ENCODE data around the gene APAF1. TPM values are rescaled to one million over a fixed set of nuclear protein-coding genes. Genes with fewer than 3 reads are reported as not detected.
"Not testable (repeated sequence)": the region's sequence is repeated elsewhere in the genome, so short reads cannot be mapped to it uniquely, and the experiment has no call there.

APAF1 gene, protein sequence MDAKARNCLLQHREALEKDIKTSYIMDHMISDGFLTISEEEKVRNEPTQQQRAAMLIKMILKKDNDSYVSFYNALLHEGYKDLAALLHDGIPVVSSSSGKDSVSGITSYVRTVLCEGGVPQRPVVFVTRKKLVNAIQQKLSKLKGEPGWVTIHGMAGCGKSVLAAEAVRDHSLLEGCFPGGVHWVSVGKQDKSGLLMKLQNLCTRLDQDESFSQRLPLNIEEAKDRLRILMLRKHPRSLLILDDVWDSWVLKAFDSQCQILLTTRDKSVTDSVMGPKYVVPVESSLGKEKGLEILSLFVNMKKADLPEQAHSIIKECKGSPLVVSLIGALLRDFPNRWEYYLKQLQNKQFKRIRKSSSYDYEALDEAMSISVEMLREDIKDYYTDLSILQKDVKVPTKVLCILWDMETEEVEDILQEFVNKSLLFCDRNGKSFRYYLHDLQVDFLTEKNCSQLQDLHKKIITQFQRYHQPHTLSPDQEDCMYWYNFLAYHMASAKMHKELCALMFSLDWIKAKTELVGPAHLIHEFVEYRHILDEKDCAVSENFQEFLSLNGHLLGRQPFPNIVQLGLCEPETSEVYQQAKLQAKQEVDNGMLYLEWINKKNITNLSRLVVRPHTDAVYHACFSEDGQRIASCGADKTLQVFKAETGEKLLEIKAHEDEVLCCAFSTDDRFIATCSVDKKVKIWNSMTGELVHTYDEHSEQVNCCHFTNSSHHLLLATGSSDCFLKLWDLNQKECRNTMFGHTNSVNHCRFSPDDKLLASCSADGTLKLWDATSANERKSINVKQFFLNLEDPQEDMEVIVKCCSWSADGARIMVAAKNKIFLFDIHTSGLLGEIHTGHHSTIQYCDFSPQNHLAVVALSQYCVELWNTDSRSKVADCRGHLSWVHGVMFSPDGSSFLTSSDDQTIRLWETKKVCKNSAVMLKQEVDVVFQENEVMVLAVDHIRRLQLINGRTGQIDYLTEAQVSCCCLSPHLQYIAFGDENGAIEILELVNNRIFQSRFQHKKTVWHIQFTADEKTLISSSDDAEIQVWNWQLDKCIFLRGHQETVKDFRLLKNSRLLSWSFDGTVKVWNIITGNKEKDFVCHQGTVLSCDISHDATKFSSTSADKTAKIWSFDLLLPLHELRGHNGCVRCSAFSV (N-terminal part only)
- 10 to 100 TPM in 4 of 5 donors, 1 to 10 TPM in 1; 9.9 to 93.9 (median 37.5) TPM for total RNA-seq
- polyA plus RNA-seq: 1 to 10 TPM; 4.4 to 5.7 (median 5.2) TPM
- long read RNA-seq, donor 1: 0 reads
- long read RNA-seq, donor 2: 0 reads
- long read RNA-seq, donor 3: 0 reads
- long read RNA-seq, donor 4: 0 reads
- long read RNA-seq, donor 5: 0 reads
- long read RNA-seq, donor 6: 0 reads
- long read RNA-seq, donor 7: 0 reads
- long read RNA-seq, donor 8, full-length matches to known transcripts: 1 of 1 reads
- long read RNA-seq, donor 8, partial matches to known transcripts: 0 of 1 reads
- long read RNA-seq, donor 8, other reads (novel, unspliced or antisense): 0 of 1 reads
- long read RNA-seq, donor 9, partial matches to known transcripts: 0 of 1 reads
- long read RNA-seq, donor 9, other reads (novel, unspliced or antisense): 0 of 1 reads
- long read RNA-seq, donor 10: 0 reads

DNA sequence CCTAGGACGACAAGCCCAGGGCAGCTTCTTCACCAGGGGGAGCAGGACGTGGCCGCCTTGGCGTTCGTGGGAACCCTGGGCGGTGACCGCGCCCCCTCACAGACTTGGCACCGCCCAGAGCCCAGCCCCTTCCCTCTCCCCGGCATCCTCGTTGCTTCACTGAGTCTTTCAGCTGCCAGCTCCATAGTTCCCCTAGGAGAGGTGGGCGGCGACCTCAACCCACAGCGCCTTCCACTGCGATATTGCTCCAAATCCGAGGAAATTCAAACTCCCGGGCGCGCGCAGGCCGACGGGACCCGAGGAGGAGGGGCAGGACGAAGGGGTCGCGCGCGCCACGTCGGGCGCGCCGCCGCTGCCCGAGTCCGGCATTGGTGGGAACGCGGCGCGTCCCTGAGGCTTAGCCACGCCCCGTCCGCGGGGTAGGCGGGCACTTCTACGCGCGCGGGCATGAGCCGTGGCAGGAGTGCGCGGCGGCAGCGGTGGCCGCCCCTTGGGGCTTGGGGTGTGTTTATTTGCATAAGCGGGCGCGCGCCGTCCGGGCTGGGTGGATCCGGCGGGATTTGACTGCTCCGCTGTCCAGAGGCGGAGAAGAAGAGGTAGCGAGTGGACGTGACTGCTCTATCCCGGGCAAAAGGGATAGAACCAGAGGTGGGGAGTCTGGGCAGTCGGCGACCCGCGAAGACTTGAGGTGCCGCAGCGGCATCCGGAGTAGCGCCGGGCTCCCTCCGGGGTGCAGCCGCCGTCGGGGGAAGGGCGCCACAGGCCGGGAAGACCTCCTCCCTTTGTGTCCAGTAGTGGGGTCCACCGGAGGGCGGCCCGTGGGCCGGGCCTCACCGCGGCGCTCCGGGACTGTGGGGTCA is at the start of gene APAF1, which contains the start of gene IKBIP:
TSS of gene APAF1 (plus strand) at position 579 of the 860 bp plus-strand sequence. CDS start 3,070 bp downstream, outside the sequence.
TSS of gene IKBIP (minus strand) at position 77 of the 860 bp plus-strand sequence. CDS start 87 bp downstream, outside the sequence.
- Histone ChIP-seq H3K9me3 (no peaks in the 10 kb centered on the region), H3K36me3 (peaks cover 7 to 18% (median 16%) of the 10 kb centered on the region in 4 donors), H3K4me1 (peaks cover 0 to 38% (median 23%) of the 10 kb centered on the region in 4 donors), H3K27ac (peak within 1 kb of the TSS; percentile 76 to 90 (median 89)), H3K4me3 (peak within 1 kb of the TSS; percentile 77 to 99 (median 96)), H3K27me3 (no peaks in the 10 kb centered on the region)
- WGBS, 5 donors: 0 to 1% (median 1%) methylated on average over 66 to 91 of the region's 91 CpGs
- TF ChIP-seq POLR2AphosphoS5 (IDR thresholded peaks at IDR 0.05): peak; percentile 39 to 87 (median 75)
- TF ChIP-seq, protein P1, sequence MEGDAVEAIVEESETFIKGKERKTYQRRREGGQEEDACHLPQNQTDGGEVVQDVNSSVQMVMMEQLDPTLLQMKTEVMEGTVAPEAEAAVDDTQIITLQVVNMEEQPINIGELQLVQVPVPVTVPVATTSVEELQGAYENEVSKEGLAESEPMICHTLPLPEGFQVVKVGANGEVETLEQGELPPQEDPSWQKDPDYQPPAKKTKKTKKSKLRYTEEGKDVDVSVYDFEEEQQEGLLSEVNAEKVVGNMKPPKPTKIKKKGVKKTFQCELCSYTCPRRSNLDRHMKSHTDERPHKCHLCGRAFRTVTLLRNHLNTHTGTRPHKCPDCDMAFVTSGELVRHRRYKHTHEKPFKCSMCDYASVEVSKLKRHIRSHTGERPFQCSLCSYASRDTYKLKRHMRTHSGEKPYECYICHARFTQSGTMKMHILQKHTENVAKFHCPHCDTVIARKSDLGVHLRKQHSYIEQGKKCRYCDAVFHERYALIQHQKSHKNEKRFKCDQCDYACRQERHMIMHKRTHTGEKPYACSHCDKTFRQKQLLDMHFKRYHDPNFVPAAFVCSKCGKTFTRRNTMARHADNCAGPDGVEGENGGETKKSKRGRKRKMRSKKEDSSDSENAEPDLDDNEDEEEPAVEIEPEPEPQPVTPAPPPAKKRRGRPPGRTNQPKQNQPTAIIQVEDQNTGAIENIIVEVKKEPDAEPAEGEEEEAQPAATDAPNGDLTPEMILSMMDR (IDR thresholded peaks at IDR 0.05): no peak
- intact Hi-C loops (cut with DNase I; ENCODE audit: low total_unique reads): loop anchor here (10.0 kb wide), 1 partner anchor 80 kb away; no protein-coding TSS in a partner anchor
- DNase-seq: peak; percentile 99

DNA sequence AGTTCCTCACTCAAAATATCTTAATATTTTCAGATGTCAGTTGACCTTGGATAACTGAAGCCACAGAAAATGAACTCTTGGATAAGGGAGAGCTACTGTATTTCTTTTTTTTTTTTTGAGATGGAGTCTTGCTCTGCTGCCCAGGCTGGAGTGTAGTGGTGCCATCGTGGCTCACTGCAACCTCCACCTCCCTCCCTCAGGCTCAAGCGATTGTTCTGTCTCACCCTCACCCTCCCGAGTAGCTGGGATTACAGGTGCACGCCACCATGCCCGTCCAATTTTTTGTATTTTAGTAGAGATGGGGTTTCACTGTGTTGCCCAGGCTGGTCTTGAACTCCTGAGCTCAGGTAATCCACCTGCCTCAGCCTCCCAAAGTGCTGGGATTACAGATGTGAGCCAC is 47.8 kb upstream of the APAF1 start:
- intact Hi-C loops (cut with DNase I; ENCODE audit: low total_unique reads): not testable (repeated sequence)

DNA sequence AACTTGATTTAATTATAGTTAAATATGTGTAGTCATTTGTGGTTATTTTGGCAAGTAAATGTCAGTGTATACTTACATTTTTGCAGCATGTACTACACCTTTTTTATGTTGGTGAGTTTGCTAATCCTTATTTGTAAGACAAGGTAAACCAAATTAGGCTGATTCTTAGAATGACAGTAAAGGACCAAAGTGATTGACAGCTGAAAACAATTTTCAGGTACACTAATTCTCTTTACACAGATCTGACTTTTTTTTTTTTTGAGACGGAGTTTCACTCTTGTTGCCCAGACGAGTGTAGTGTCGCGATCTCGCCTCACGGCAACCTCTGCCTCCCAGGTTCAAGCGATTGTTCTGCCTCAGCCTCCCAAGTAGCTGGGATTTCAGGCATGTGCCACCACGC is 43.2 kb upstream of the APAF1 start:
- H3K27me3 ChIP-seq: no peaks in the 10 kb centered on the region

More for the DNA sequence above, 47.8 kb upstream of the APAF1 start:
- not testable (repeated sequence) for DNase-seq, H3K27ac ChIP-seq, H3K27me3 ChIP-seq, H3K4me3 ChIP-seq, H3K9me3 ChIP-seq
- WGBS, 5 donors: 80 to 91% (median 90%) methylated on average over 5 of the region's 5 CpGs
- H3K36me3 ChIP-seq: peaks cover 54 to 66% (median 61%) of the 10 kb centered on the region in 4 donors
- H3K4me1 ChIP-seq: peaks cover 6 to 40% (median 29%) of the 10 kb centered on the region in 4 donors

More for the DNA sequence above, 43.2 kb upstream of the APAF1 start:
- TF ChIP-seq, protein P1 (IDR thresholded peaks at IDR 0.05): no peak
- TF ChIP-seq POLR2AphosphoS5 (IDR thresholded peaks at IDR 0.05): no peak
- TF ChIP-seq EP300 (IDR thresholded peaks at IDR 0.05): no peak
- no peak for TF ChIP-seq POLR2A (IDR thresholded peaks at IDR 0.05)
- Histone ChIP-seq H3K4me1 (peaks cover 0 to 13% (median 6%) of the 10 kb centered on the region in 4 donors), H3K27ac (no peak overlapping the region), H3K4me3 (no peak overlapping the region), H3K36me3 (peaks cover 63 to 84% (median 82%) of the 10 kb centered on the region in 4 donors), H3K9me3 (no peaks in the 10 kb centered on the region)
- 91 to 94% (median 93%) methylated on average over 8 of the region's 8 CpGs for WGBS, 5 donors
- intact Hi-C loops (cut with DNase I; ENCODE audit: low total_unique reads): no loop called here
- no peak for DNase-seq
